ENCODE measurements around the gene FAR2.

- TF ChIP-seq GATA3 (IDR thresholded peaks at IDR 0.05; ENCODE audit: low read depth, low read length): no peak
- no peak for TF ChIP-seq GATA2 (IDR thresholded peaks at IDR 0.05; ENCODE audit: low read depth, low read length)
Measured at GRCh38 chr12:29110506-29111442, 38.3 kb upstream of the FAR2 start.
